AG09319 (cell line): Measurements from ENCODE around the gene ZNF491.
A peak's percentile ranks its signal among the peaks of the same experiment; 100 is the strongest.
"Not testable (repeated sequence)": the region's sequence is repeated elsewhere in the genome, so short reads cannot be mapped to it uniquely, and the experiment has no call there.

Experiments
- DNase-seq: peaks from one replicate; pipeline ENCODE4 v3.0.0-alpha.2; 2010; ENCODE audit warnings: low read depth; ENCODE audit errors: extremely low read depth
- CTCF ChIP-seq: IDR thresholded peaks from 2 replicates; pipeline ENCODE4 v1.5.1; 2011; ENCODE audit warnings: low read depth, mild to moderate bottlenecking, inconsistent platforms, low read length, moderate library complexity

Gene ZNF491

GRCh38 chr19:11763611-11764010 is 34.7 kb upstream of the ZNF491 start:
- TF ChIP-seq CTCF = no peak
- no peak for DNase-seq

GRCh38 chr19:11766597-11767591 is 31.4 kb upstream of the ZNF491 start, which contains the start of gene ZNF441:
ZNF441 (plus strand) TSS chr19:11767000; CDS start chr19:11767194, 194 bp downstream.
- peak; percentile 84 for DNase-seq
- no peak for TF ChIP-seq CTCF

DNA sequence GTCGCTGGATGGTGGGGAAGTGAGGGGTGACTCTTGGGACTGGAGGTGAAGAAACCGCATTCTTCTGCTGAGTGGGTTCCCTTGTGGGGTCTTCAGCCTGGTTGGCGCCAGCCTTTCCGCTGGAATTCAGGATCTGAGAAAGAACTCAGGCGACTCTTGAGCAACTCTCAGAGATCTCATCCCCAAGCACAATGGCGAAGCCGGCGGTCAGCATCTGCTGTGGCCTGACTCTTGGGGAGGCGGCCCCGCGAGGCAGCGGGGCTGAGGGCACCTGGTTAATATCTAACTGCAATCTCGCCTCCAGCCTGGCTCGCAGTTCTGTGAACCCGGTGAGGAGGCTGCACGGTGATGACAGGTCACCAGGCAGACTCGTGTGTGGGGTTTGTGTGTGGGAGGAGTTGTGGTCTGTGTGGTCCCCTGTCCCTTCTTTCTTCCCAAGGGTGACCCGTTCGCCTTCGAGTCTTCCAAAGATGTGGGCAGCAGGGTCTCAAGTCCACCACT is 30.6 kb upstream of the ZNF491 start:
- no peak for TF ChIP-seq CTCF
- DNase-seq = no peak

- TF ChIP-seq CTCF = no peak
- DNase-seq = no peak
Measured at GRCh38 chr19:11769995-11770394, 28.3 kb upstream of the ZNF491 start.

GRCh38 chr19:11771520-11771919 is 26.8 kb upstream of the ZNF491 start:
- DNase-seq = not testable (repeated sequence)

- not testable (repeated sequence) for DNase-seq
Measured at GRCh38 chr19:11776669-11777068, 21.7 kb upstream of the ZNF491 start.

- no peak for DNase-seq
Measured at GRCh38 chr19:11780431-11781020, 17.8 kb upstream of the ZNF491 start.

More at GRCh38 chr19:11780431-11781020, 17.8 kb upstream of the ZNF491 start:
- no peak for TF ChIP-seq CTCF
